Neuronal stem cell (in vitro differentiated cells): ENCODE measurements around the gene EMB.
"Not testable (repeated sequence)": the region's sequence is repeated elsewhere in the genome, so short reads cannot be mapped to it uniquely, and the experiment has no call there.

ENCODE experiments used
- DNase-seq: peaks from one replicate; pipeline ENCODE4 v3.0.0-alpha.2; 2013; ENCODE audit warnings: low spot score
- H2AFZ ChIP-seq: one replicate; pipeline ENCODE4 v1.6.1; 2013; ENCODE audit warnings: mild to moderate bottlenecking, low read length, inconsistent platforms
- H2AK5ac ChIP-seq: 2 replicates; pipeline ENCODE4 v1.6.1; 2013; ENCODE audit warnings: low read depth, mild to moderate bottlenecking, inconsistent platforms, low read length, moderate library complexity, mixed read lengths
- H2BK120ac ChIP-seq: 2 replicates; pipeline ENCODE4 v1.6.1; 2013; ENCODE audit warnings: low read depth, mild to moderate bottlenecking, inconsistent platforms, low read length, moderate library complexity, mixed read lengths
- H2BK12ac ChIP-seq: one replicate; pipeline ENCODE4 v1.6.1; 2013; ENCODE audit warnings: low read length, inconsistent platforms
- H2BK15ac ChIP-seq: 2 replicates; pipeline ENCODE4 v1.6.1; 2013; ENCODE audit warnings: mild to moderate bottlenecking, low read length, inconsistent platforms, mixed read lengths
- H2BK5ac ChIP-seq: one replicate; pipeline ENCODE4 v1.6.1; 2013; ENCODE audit warnings: inconsistent platforms, mild to moderate bottlenecking, low read length, moderate library complexity
- H3K14ac ChIP-seq: one replicate; pipeline ENCODE4 v1.6.1; 2013; ENCODE audit warnings: low read length, inconsistent platforms
- H3K18ac ChIP-seq: 2 replicates; pipeline ENCODE4 v1.6.1; 2013; ENCODE audit warnings: low read length, inconsistent platforms
- H3K23ac ChIP-seq: 2 replicates; pipeline ENCODE4 v1.6.1; 2013; ENCODE audit warnings: low read depth, mild to moderate bottlenecking, mixed read lengths, low read length, inconsistent platforms; ENCODE audit not compliant: poor library complexity
- H3K27ac ChIP-seq: replicated peaks from 3 replicates; pipeline ENCODE4 v1.5.1; 2013; ENCODE audit warnings: low read length, inconsistent platforms
- H3K27me3 ChIP-seq, 3 experiments: 2 replicates each; pipeline ENCODE4 v1.6.1; 2013; ENCODE audit warnings: low read length in 3 of 3, mild to moderate bottlenecking in 2 of 3, inconsistent platforms in 1 of 3, low read depth in 1 of 3, mixed read lengths in 1 of 3, moderate library complexity in 1 of 3; ENCODE audit not compliant: control insufficient read depth in 3 of 3, insufficient read depth in 3 of 3
- H3K36me3 ChIP-seq, 2 donors: replicated peaks in 1 of 2; 2 replicates each; pipeline ENCODE4 v1.6.1; 2013; ENCODE audit warnings: low read length in 2 of 2; ENCODE audit not compliant: control insufficient read depth in 2 of 2, insufficient read depth in 2 of 2
- H3K4ac ChIP-seq: 2 replicates; pipeline ENCODE4 v1.6.1; 2013; ENCODE audit warnings: inconsistent platforms, mild to moderate bottlenecking, low read length, moderate library complexity
- H3K4me1 ChIP-seq, 2 donors: 1 replicate in 1 of 2; 2 replicates in 1 of 2; pipeline ENCODE4 v1.6.1; 2013; ENCODE audit warnings: low read length in 2 of 2, low read depth in 1 of 2; ENCODE audit not compliant: control insufficient read depth in 2 of 2, insufficient read depth in 1 of 2
- H3K4me2 ChIP-seq: one replicate; pipeline ENCODE4 v1.6.1; 2013; ENCODE audit warnings: mild to moderate bottlenecking, low read length, inconsistent platforms; ENCODE audit not compliant: insufficient read depth, poor library complexity, severe bottlenecking
- H3K4me3 ChIP-seq, 2 donors: 2 replicates each; pipeline ENCODE4 v1.5.1; 2013; ENCODE audit warnings: low read length in 2 of 2, mild to moderate bottlenecking in 2 of 2, inconsistent platforms in 1 of 2, moderate library complexity in 1 of 2
- H3K79me1 ChIP-seq: one replicate; pipeline ENCODE4 v1.6.1; 2013; ENCODE audit warnings: low read depth, mild to moderate bottlenecking, inconsistent platforms, low read length, moderate library complexity
- H3K9ac ChIP-seq: one replicate; pipeline ENCODE4 v1.6.1; 2013; ENCODE audit warnings: mild to moderate bottlenecking, low read depth, low read length, inconsistent platforms; ENCODE audit not compliant: poor library complexity
- H3K9me3 ChIP-seq, 2 donors: replicated peaks in 1 of 2; 2 replicates each; pipeline versions ENCODE3 to v1.6.1; 2013; ENCODE audit warnings: low read length in 2 of 2, mild to moderate bottlenecking in 2 of 2, inconsistent platforms in 1 of 2, low read depth in 1 of 2, mixed read lengths in 1 of 2, moderate library complexity in 1 of 2; ENCODE audit not compliant: control insufficient read depth in 2 of 2, insufficient read depth in 1 of 2
- H4K8ac ChIP-seq: one replicate; pipeline ENCODE4 v1.6.1; 2013; ENCODE audit warnings: low read depth, mild to moderate bottlenecking, inconsistent platforms, low read length, moderate library complexity
- H4K91ac ChIP-seq: one replicate; pipeline ENCODE4 v1.6.1; 2013; ENCODE audit warnings: low read length, low read depth, mild to moderate bottlenecking, inconsistent platforms; ENCODE audit not compliant: poor library complexity
- WGBS, 2 donors: extraction: QIAGEN DNeasy Blood & Tissue Kit; methylation state at CpG; one replicate each; pipeline ENCODE4 v1.1.7; 2013; ENCODE audit warnings: missing lambda C conversion rate in 2 of 2, mixed read lengths in 1 of 2; ENCODE audit not compliant: insufficient read length in 2 of 2, insufficient replicate concordance in 1 of 2; ENCODE audit errors: extremely low coverage in 2 of 2; 5-methylcytosine and 5-hydroxymethylcytosine counted together

The EMB gene

GRCh38 chr5:50465015-50465414, 23.9 kb upstream of the EMB start:
- H3K14ac ChIP-seq, H2AFZ ChIP-seq, H2BK15ac ChIP-seq, H3K4me2 ChIP-seq, H3K79me1 ChIP-seq, H3K4me3 ChIP-seq, H2AK5ac ChIP-seq, H3K27me3 ChIP-seq, H4K91ac ChIP-seq, H2BK120ac ChIP-seq, H3K9me3 ChIP-seq, H3K23ac ChIP-seq, H2BK5ac ChIP-seq, H3K4me1 ChIP-seq, DNase-seq, H3K9ac ChIP-seq, H3K27ac ChIP-seq, H3K4ac ChIP-seq, H3K36me3 ChIP-seq, H2BK12ac ChIP-seq: not testable (repeated sequence)
- no CpG with 5 or more reads among the region's 23 CpGs for WGBS, 2 donors
- Histone ChIP-seq H3K18ac (peak overlapping the region; percentile 38), H4K8ac (peak overlapping the region; percentile 43)

- Histone ChIP-seq H2BK12ac (no peak overlapping the region), H4K8ac (no peak overlapping the region), H3K9me3 (no peaks in the 10 kb centered on the region), H3K27me3 (peaks cover 0 to 3% (median 0%) of the 10 kb centered on the region in 3 experiments), H2BK5ac (no peak overlapping the region), H3K4ac (no peak overlapping the region), H3K4me1 (peaks cover 0 to 2% of the 10 kb centered on the region in 2 donors), H3K23ac (no peak overlapping the region), H3K4me2 (no peak overlapping the region), H2BK120ac (no peak overlapping the region), H2BK15ac (no peak overlapping the region), H2AFZ (no peak overlapping the region), H3K4me3 (no peak overlapping the region), H3K36me3 (no peaks in the 10 kb centered on the region), H2AK5ac (no peak overlapping the region), H3K79me1 (no peaks in the 10 kb centered on the region), H3K18ac (no peak overlapping the region), H3K9ac (no peak overlapping the region), H3K14ac (no peak overlapping the region), H3K27ac (no peak overlapping the region), H4K91ac (no peak overlapping the region)
- WGBS, 2 donors = no CpG with 5 or more reads among the region's 1 CpG
- DNase-seq = no peak
Observed at GRCh38 chr5:50463726-50464125, 22.6 kb upstream of the EMB start.

GRCh38 chr5:50463047-50463446, 22.0 kb upstream of the EMB start:
- no peak overlapping the region for H3K4me2 ChIP-seq
- DNase-seq = no peak
- peaks cover 0 to 2% of the 10 kb centered on the region in 2 donors for H3K4me1 ChIP-seq
- H2AFZ ChIP-seq = no peak overlapping the region
- H2BK5ac ChIP-seq = no peak overlapping the region
- H3K4me3 ChIP-seq = no peak overlapping the region
- no peaks in the 10 kb centered on the region for H3K79me1 ChIP-seq
- H4K91ac ChIP-seq = no peak overlapping the region
- H3K14ac ChIP-seq = no peak overlapping the region
- H3K9ac ChIP-seq = no peak overlapping the region
- no peak overlapping the region for H3K27ac ChIP-seq
- no peaks in the 10 kb centered on the region for H3K9me3 ChIP-seq
- H3K36me3 ChIP-seq = no peaks in the 10 kb centered on the region
- peaks cover 0 to 3% (median 0%) of the 10 kb centered on the region in 3 experiments for H3K27me3 ChIP-seq
- no peak overlapping the region for H2BK12ac ChIP-seq
- H2AK5ac ChIP-seq = no peak overlapping the region
- no peak overlapping the region for H3K4ac ChIP-seq
- H3K23ac ChIP-seq = no peak overlapping the region
- H2BK15ac ChIP-seq = no peak overlapping the region
- H4K8ac ChIP-seq = no peak overlapping the region
- no peak overlapping the region for H2BK120ac ChIP-seq
- no peak overlapping the region for H3K18ac ChIP-seq
- WGBS, 2 donors = no CpG with 5 or more reads among the region's 2 CpGs

- no CpG with 5 or more reads among the region's 1 CpG for WGBS, 2 donors
- not testable (repeated sequence) for H2AFZ ChIP-seq
Observed at GRCh38 chr5:50462579-50462978, 21.5 kb upstream of the EMB start.

More at GRCh38 chr5:50462579-50462978, 21.5 kb upstream of the EMB start:
- not testable (repeated sequence) for H3K9ac ChIP-seq, H3K4me1 ChIP-seq, DNase-seq, H3K27ac ChIP-seq, H3K4ac ChIP-seq, H3K27me3 ChIP-seq, H2BK120ac ChIP-seq, H3K23ac ChIP-seq, H4K91ac ChIP-seq, H3K36me3 ChIP-seq, H3K14ac ChIP-seq, H3K4me3 ChIP-seq, H3K79me1 ChIP-seq, H2BK15ac ChIP-seq, H3K9me3 ChIP-seq, H3K4me2 ChIP-seq, H3K18ac ChIP-seq, H2BK12ac ChIP-seq, H2AK5ac ChIP-seq, H2BK5ac ChIP-seq, H4K8ac ChIP-seq
